H9 (cell line): ENCODE results near the gene SSTR3. TPM values are rescaled to one million over a fixed set of nuclear protein-coding genes. Genes with fewer than 3 reads are reported as not detected.

Source experiments
- DNase-seq: peaks from one replicate; pipeline ENCODE4 v3.0.0-alpha.2; 2017
- H2AFZ ChIP-seq: one replicate; pipeline ENCODE4 v1.6.1; 2013; ENCODE audit warnings: mild to moderate bottlenecking, low read length, control low read depth, moderate library complexity
- H2AK5ac ChIP-seq: 2 replicates; pipeline ENCODE4 v1.6.1; 2013; ENCODE audit warnings: low read length, control low read depth, mixed read lengths; ENCODE audit not compliant: insufficient read length
- H2BK120ac ChIP-seq: one replicate; pipeline ENCODE4 v1.6.1; 2013; ENCODE audit warnings: low read depth, mild to moderate bottlenecking, low read length, control low read depth, inconsistent platforms; ENCODE audit not compliant: poor library complexity, severe bottlenecking
- H2BK12ac ChIP-seq: 2 replicates; pipeline ENCODE4 v1.6.1; 2013; ENCODE audit warnings: low read length, control low read depth, mixed read lengths, low read depth; ENCODE audit not compliant: insufficient read length
- H2BK15ac ChIP-seq: 2 replicates; pipeline ENCODE4 v1.6.1; 2013; ENCODE audit warnings: low read depth, low read length, control low read depth
- H2BK20ac ChIP-seq: one replicate; pipeline ENCODE4 v1.6.1; 2013; ENCODE audit warnings: low read depth, mild to moderate bottlenecking, low read length, control low read depth, inconsistent platforms; ENCODE audit not compliant: poor library complexity, severe bottlenecking
- H2BK5ac ChIP-seq: 2 replicates; pipeline ENCODE4 v1.6.1; 2013; ENCODE audit warnings: low read length, control low read depth, mixed read lengths; ENCODE audit not compliant: insufficient read length
- H3K14ac ChIP-seq: 2 replicates; pipeline ENCODE4 v1.6.1; 2013; ENCODE audit warnings: low read length, control low read depth; ENCODE audit not compliant: insufficient read depth
- H3K18ac ChIP-seq: 2 replicates; pipeline ENCODE4 v1.6.1; 2013; ENCODE audit warnings: low read depth, mild to moderate bottlenecking, mixed read lengths, low read length, control low read depth; ENCODE audit not compliant: insufficient read length
- H3K23ac ChIP-seq: 2 replicates; pipeline ENCODE4 v1.6.1; 2013; ENCODE audit warnings: low read length, control low read depth, mixed read lengths, low read depth; ENCODE audit not compliant: insufficient read length
- H3K23me2 ChIP-seq: 2 replicates; pipeline ENCODE4 v1.6.1; 2013; ENCODE audit warnings: low read depth, mild to moderate bottlenecking, mixed read lengths, low read length, control low read depth; ENCODE audit not compliant: insufficient read length, poor library complexity, severe bottlenecking
- H3K27ac ChIP-seq: 2 replicates; pipeline ENCODE4 v1.5.1; 2013; ENCODE audit warnings: low read length, control low read depth, mixed read lengths, low read depth; ENCODE audit not compliant: insufficient read length
- H3K27me3 ChIP-seq: 2 replicates; pipeline ENCODE4 v1.6.1; 2013; ENCODE audit warnings: low read length, control low read depth, inconsistent platforms; ENCODE audit not compliant: insufficient read depth
- H3K4ac ChIP-seq: 2 replicates; pipeline ENCODE4 v1.6.1; 2013; ENCODE audit warnings: low read depth, mild to moderate bottlenecking, control low read depth, inconsistent platforms, low read length, moderate library complexity
- H3K4me1 ChIP-seq: 2 replicates; pipeline ENCODE4 v1.6.1; 2013; ENCODE audit warnings: low read length, control low read depth, inconsistent platforms; ENCODE audit not compliant: insufficient read depth
- H3K4me2 ChIP-seq: 2 replicates; pipeline ENCODE4 v1.6.1; 2013; ENCODE audit warnings: low read length, control low read depth, mixed read lengths; ENCODE audit not compliant: insufficient read length, insufficient read depth
- H3K56ac ChIP-seq: 2 replicates; pipeline ENCODE4 v1.6.1; 2013; ENCODE audit warnings: low read depth, mild to moderate bottlenecking, mixed read lengths, low read length, control low read depth; ENCODE audit not compliant: insufficient read length
- H3K79me1 ChIP-seq: 2 replicates; pipeline ENCODE4 v1.6.1; 2013; ENCODE audit warnings: low read depth, mild to moderate bottlenecking, moderate library complexity, low read length, control low read depth, inconsistent platforms; ENCODE audit not compliant: insufficient read depth, poor library complexity, severe bottlenecking
- H3K79me2 ChIP-seq: 2 replicates; pipeline ENCODE4 v1.6.1; 2013; ENCODE audit warnings: low read length, control low read depth, inconsistent platforms; ENCODE audit not compliant: insufficient read depth
- H3K9ac ChIP-seq: 2 replicates; pipeline ENCODE4 v1.6.1; 2013; ENCODE audit warnings: low read length, control low read depth, mixed read lengths; ENCODE audit not compliant: insufficient read length; ENCODE audit errors: extremely low read depth
- H3K9me3 ChIP-seq: one replicate; pipeline ENCODE4 v1.6.1; 2013; ENCODE audit warnings: low read depth, low read length, inconsistent platforms; ENCODE audit not compliant: control insufficient read depth
- H3T11ph ChIP-seq: one replicate; pipeline ENCODE4 v1.6.1; 2013; ENCODE audit warnings: mild to moderate bottlenecking, low read length, control low read depth, inconsistent platforms
- H4K20me1 ChIP-seq: one replicate; pipeline ENCODE4 v1.6.1; 2013; ENCODE audit not compliant: control insufficient read depth, insufficient read length, insufficient read depth
- H4K5ac ChIP-seq: 2 replicates; pipeline ENCODE4 v1.6.1; 2013; ENCODE audit warnings: low read depth, mild to moderate bottlenecking, mixed read lengths, low read length, control low read depth; ENCODE audit not compliant: insufficient read length
- H4K8ac ChIP-seq: replicated peaks from 2 replicates; pipeline ENCODE4 v1.6.1; 2013; ENCODE audit warnings: low read length, control low read depth, mixed read lengths, low read depth; ENCODE audit not compliant: insufficient read length
- H4K91ac ChIP-seq: 2 replicates; pipeline ENCODE4 v1.6.1; 2013; ENCODE audit warnings: low read depth, mild to moderate bottlenecking, moderate library complexity, mixed read lengths, low read length, control low read depth; ENCODE audit not compliant: insufficient read length
- H3K27ac Mint-ChIP-seq, 3 experiments: 2 replicates in 2 of 3; 3 replicates in 1 of 3; pipeline ENCODE4 v1.8.0; 2020 to 2021; ENCODE audit warnings: mixed read lengths in 3 of 3, mild to moderate bottlenecking in 1 of 3, moderate library complexity in 1 of 3
- H3K27me3 Mint-ChIP-seq: 2 replicates; pipeline ENCODE4 v1.8.0; 2021; ENCODE audit warnings: low read depth, mild to moderate bottlenecking, moderate library complexity, mixed read lengths
- H3K36me3 Mint-ChIP-seq, 3 experiments: 2 replicates in 2 of 3; 3 replicates in 1 of 3; pipeline ENCODE4 v1.8.0; 2020 to 2021; ENCODE audit warnings: low read depth in 3 of 3, mixed read lengths in 3 of 3; ENCODE audit not compliant: insufficient read depth in 1 of 3
- H3K4me1 Mint-ChIP-seq, 2 experiments: 2 replicates each; pipeline ENCODE4 v1.8.0; 2020; ENCODE audit warnings: mixed read lengths in 2 of 2
- H3K4me3 Mint-ChIP-seq, 2 experiments: 2 replicates in 1 of 2; 3 replicates in 1 of 2; pipeline ENCODE4 v1.8.0; 2020 to 2021; ENCODE audit warnings: mild to moderate bottlenecking in 2 of 2, mixed read lengths in 2 of 2, moderate library complexity in 1 of 2
- H3K9me3 Mint-ChIP-seq, 2 experiments: 2 replicates in 1 of 2; 3 replicates in 1 of 2; pipeline ENCODE4 v1.8.0; 2020; ENCODE audit warnings: mild to moderate bottlenecking in 2 of 2, mixed read lengths in 2 of 2, moderate library complexity in 1 of 2
- CTCF ChIP-seq: fragments of 200-600 bp; sonication (generic); conservative IDR thresholded peaks from 3 replicates; pipeline ENCODE4 v1.8.0; 2021; ENCODE audit warnings: antibody characterized with exemption, mild to moderate bottlenecking
- WGBS: extraction: QIAGEN DNeasy Blood & Tissue Kit; methylation state at CpG from one replicate; pipeline ENCODE4 v1.1.7; 2013; ENCODE audit warnings: missing lambda C conversion rate, low lambda C conversion rate, mixed read lengths; ENCODE audit not compliant: insufficient read length; ENCODE audit errors: extremely low coverage; 5-methylcytosine and 5-hydroxymethylcytosine counted together
- total RNA-seq: library from RNA; stranded (reverse); gene quantifications from 2 replicates; pipeline ENCODE4 v1.2.1, GENCODE V29; 2021

The SSTR3 gene
- total RNA-seq, 1 experiment from 2014 or later = 0.68 TPM

- DNase-seq = no peak
- H4K20me1 ChIP-seq = no peaks in the 10 kb centered on the region
- no peaks in the 10 kb centered on the region for H3K27me3 ChIP-seq
- no peak overlapping the region for H3K23ac ChIP-seq
- H2AFZ ChIP-seq = no peak overlapping the region
- no peak overlapping the region for H4K91ac ChIP-seq
- H3K4me1 ChIP-seq = no peaks in the 10 kb centered on the region
- H3K9me3 ChIP-seq = no peaks in the 10 kb centered on the region
- no peaks in the 10 kb centered on the region for H3K23me2 ChIP-seq
- no peak overlapping the region for H3T11ph ChIP-seq
- H3K9ac ChIP-seq = no peak overlapping the region
- H3K36me3 Mint-ChIP-seq = no peaks in the 10 kb centered on the region
- no peak overlapping the region for H4K8ac ChIP-seq
- H3K27ac ChIP-seq = no peak overlapping the region
- no peak overlapping the region for H3K56ac ChIP-seq
- H3K4me1 Mint-ChIP-seq = peaks cover 12 to 33% of the 10 kb centered on the region in 2 experiments
- H3K27me3 Mint-ChIP-seq = peaks cover 4% of the 10 kb centered on the region
- no peak overlapping the region for H3K27ac Mint-ChIP-seq
- no peak overlapping the region for H3K4ac ChIP-seq
- no peak overlapping the region for H2BK5ac ChIP-seq
- no peak overlapping the region for H2AK5ac ChIP-seq
- no peak overlapping the region for H3K4me3 Mint-ChIP-seq
- H3K18ac ChIP-seq = no peak overlapping the region
- no peak overlapping the region for H3K4me2 ChIP-seq
- H3K14ac ChIP-seq = no peak overlapping the region
- no peaks in the 10 kb centered on the region; a peak in 1 of 5 replicates for H3K9me3 Mint-ChIP-seq
- no peak overlapping the region for H4K5ac ChIP-seq
- no CpG with 5 or more reads among the region's 6 CpGs for WGBS
- no peaks in the 10 kb centered on the region for H3K79me1 ChIP-seq
- H2BK120ac ChIP-seq = no peak overlapping the region
- TF ChIP-seq CTCF = no peak
- no peak overlapping the region for H2BK20ac ChIP-seq
- H2BK12ac ChIP-seq = no peak overlapping the region
- no peak overlapping the region for H2BK15ac ChIP-seq
- H3K79me2 ChIP-seq = no peaks in the 10 kb centered on the region
Measured at GRCh38 chr22:37248251-37248650, 36.0 kb upstream of the SSTR3 start.
